Lung microvascular endothelial cell (primary cell): ENCODE measurements around the gene TMEM14A. TPM values are rescaled to one million over a fixed set of nuclear protein-coding genes. Genes with fewer than 3 reads are reported as not detected.

Experiments used
- DNase-seq, 2 donors: peaks; one replicate each; pipeline versions ENCODE4 v3.0.0 to v3.0.0-alpha.2; 2010; ENCODE audit warnings: low read depth in 2 of 2
- total RNA-seq: library from RNA; depleted of rRNA; stranded (reverse); fragments of >200 nt; gene quantifications from 2 replicates; pipeline ENCODE4 v1.2.1, GENCODE V29; 2014

The TMEM14A gene
- total RNA-seq, 1 donor from 2014 or later: 6.2 TPM

DNA sequence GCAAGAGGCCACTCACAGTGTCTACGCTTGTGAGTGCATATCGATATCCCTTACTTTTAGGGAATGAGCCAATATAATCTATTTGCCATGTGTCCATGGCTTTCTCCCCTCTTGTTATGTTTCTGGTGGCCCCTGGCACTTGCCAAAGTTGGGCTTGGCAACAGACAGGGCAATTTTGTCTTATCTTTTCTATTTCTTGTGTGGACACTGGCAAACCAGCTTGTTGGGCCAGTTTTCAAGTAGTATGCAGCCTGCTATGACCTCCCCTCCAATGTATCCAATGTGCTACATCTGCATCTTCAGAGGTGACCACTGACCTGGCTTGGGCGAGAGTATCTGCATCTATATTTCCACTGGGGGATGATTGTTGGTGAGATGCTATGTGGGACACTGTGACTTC, 63.2 kb downstream of the TMEM14A start:
- no peak for DNase-seq

DNA sequence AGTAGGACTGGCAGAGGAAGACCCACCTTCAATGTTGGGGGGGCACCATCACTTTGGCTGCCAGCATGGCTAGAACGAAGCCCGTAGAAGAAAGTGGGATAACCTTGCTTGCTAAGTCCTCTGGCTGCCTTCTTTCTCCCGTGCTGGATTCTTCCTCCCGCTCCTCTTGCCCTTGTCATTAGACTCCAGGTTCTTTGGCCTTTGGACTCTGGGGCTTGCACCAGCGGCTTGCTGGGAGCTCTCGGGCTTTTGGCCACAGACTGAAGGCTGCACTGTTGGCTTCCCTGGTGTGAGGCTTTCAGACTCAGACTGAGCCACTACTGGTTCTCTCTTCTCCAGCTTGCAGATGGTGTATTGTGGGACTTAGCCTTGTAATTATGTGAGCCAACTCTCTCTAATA, 64.2 kb downstream of the TMEM14A start:
- no peak for DNase-seq

DNA sequence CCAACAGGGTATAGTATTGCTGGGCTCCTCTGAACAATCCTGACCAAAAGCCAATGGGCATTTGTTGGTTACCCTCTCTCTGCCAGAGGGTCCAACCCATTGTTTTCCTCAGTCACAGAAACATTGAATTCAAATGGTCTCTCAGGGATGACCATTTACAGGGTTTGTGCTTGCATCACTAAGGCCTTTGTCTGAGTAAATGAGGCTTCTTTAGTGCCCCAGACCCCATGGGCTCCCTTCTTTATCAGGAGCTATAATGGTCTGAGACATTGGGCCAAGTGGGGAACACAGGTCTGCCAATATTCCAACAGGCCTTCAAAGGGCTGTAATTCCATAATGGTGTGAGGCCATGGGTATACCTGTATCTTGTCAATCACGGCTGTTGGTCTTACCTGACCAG, 65.2 kb downstream of the TMEM14A start:
- no peak for DNase-seq

Other genes starting within 250 kb of the TMEM14A start
- 14.3 and 17.7 TPM in 2 replicates for gene TRAM2, start 94.1 kb upstream of the TMEM14A start, total RNA-seq
- gene GSTA2, start 92.4 kb downstream of the TMEM14A start, total RNA-seq: not detected in 2 replicates
- not detected in 2 replicates for gene GSTA1, start 132.7 kb downstream of the TMEM14A start, total RNA-seq
- not detected in 2 replicates for gene GSTA5, start 169.7 kb downstream of the TMEM14A start, total RNA-seq
- not detected in 2 replicates for gene GSTA3, start 238.6 kb downstream of the TMEM14A start, total RNA-seq